Measurements from ENCODE around the gene MYO5C. TPM values are rescaled to one million over a fixed set of nuclear protein-coding genes. Genes with fewer than 3 reads are reported as not detected.

MYO5C gene
- total and polyA plus RNA-seq, 2 of the 8 experiments (the other 6 are each of a cell fraction or from before 2014, with no cell fraction given), result 8.2 to 26.7 TPM

DNA sequence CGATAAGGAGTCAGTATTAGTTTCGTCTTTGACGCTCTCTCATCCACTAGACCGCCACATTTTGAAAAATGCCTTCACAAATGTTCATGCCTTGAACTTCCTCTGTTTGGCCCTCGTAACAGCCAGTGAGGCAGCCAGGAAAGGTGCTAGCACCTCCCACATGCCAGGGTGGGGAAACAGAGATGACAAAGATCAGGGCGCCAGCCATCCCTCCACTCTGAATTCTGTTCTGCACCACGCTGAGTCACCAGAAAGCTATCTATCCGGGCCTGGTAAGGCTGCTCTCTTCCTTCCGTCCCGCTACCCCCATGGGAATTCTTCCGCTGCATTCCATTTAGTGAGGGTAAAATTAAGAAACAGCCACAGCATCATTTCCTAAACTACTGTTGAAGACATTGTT, 151.7 kb downstream of the MYO5C start:
- Histone ChIP-seq H3K27me3 (replicated peaks in 1 of 4; ENCODE audit: control insufficient read depth in 3 of 4, extremely low read depth in 1 of 4, insufficient read depth in 3 of 4, low read length in 3 of 4) (no peaks in the 10 kb centered on the region), H3K27ac (ENCODE audit: low read depth, low read length) (no peak overlapping the region), H3K79me2 (ENCODE audit: control insufficient read depth in 1 of 2, insufficient read depth in 2 of 2, low read length in 2 of 2) (no peaks in the 10 kb centered on the region), H3K23ac (ENCODE audit: insufficient read length) (no peak overlapping the region), H2BK20ac (ENCODE audit: low read length) (no peak overlapping the region), H3K23me2 (ENCODE audit: low read depth, low read length) (no peaks in the 10 kb centered on the region), H3K56ac (replicated peaks; ENCODE audit: insufficient read length, low read depth, low read length) (no peak overlapping the region), H4K8ac (ENCODE audit: extremely low read depth, insufficient read depth, low read length) (no peak overlapping the region), H3K4me2 (ENCODE audit: insufficient read depth in 1 of 2, low read depth in 2 of 2, low read length in 2 of 2) (no peak overlapping the region), H3K18ac (ENCODE audit: extremely low read depth, low read length) (no peak overlapping the region), H4K5ac (ENCODE audit: insufficient read length, low read depth, low read length) (no peak overlapping the region), H2AK5ac (ENCODE audit: low read depth, low read length) (no peak overlapping the region), H2BK5ac (ENCODE audit: low read depth, low read length) (no peak overlapping the region), H3K36me3 (ENCODE audit: control insufficient read depth in 2 of 4, insufficient read depth in 4 of 4, low read length in 3 of 4) (peaks cover 0 to 20% (median 10%) of the 10 kb centered on the region in 4 experiments; a peak in 2 of 8 replicates), H2BK120ac (replicated peaks; ENCODE audit: low read depth, low read length) (no peak overlapping the region), H3K9me3 (ENCODE audit: insufficient read depth in 2 of 2, low read depth in 1 of 2, low read length in 1 of 2) (no peaks in the 10 kb centered on the region), H2BK15ac (ENCODE audit: low read length) (no peak overlapping the region), H3K4me3 (ENCODE audit: extremely low read depth in 1 of 4, insufficient read depth in 2 of 4, low read depth in 3 of 4, low read length in 4 of 4) (no peak overlapping the region), H4K91ac (replicated peaks; ENCODE audit: insufficient read length, low read length) (no peak overlapping the region), H4K20me1 (replicated peaks in 1 of 2; ENCODE audit: control insufficient read depth in 1 of 2, insufficient read depth in 2 of 2, low read length in 2 of 2) (no peaks in the 10 kb centered on the region), H3K4me1 (replicated peaks in 1 of 4; ENCODE audit: control insufficient read depth in 3 of 4, insufficient read depth in 4 of 4, low read length in 3 of 4) (peaks cover 0 to 2% (median 0%) of the 10 kb centered on the region in 4 experiments; a peak in 3 of 7 replicates), H3K9ac (replicated peaks in 1 of 4; ENCODE audit: extremely low read depth in 1 of 4, low read depth in 3 of 4, low read length in 3 of 4) (no peak overlapping the region), H2BK12ac (ENCODE audit: low read depth, low read length) (no peak overlapping the region), H3K14ac (ENCODE audit: insufficient read length) (no peak overlapping the region), H3K4ac (replicated peaks; ENCODE audit: insufficient read length, low read depth, low read length) (no peak overlapping the region), H2AFZ (ENCODE audit: low read length) (no peak overlapping the region), H3K79me1 (ENCODE audit: low read depth, low read length) (no peaks in the 10 kb centered on the region)
- CTCF ChIA-PET (ENCODE audit: partially characterized antibody), result interaction anchor here (0.7 to 9.5 kb wide), 3 partner anchors 20 to 41 kb away, joined by 3 to 41 read pairs (median 3); no protein-coding TSS in a partner anchor
- FAIRE-seq, result no peak
- WGBS, 2 experiments (ENCODE audit: extremely low coverage in 1 of 2, insufficient coverage in 1 of 2, insufficient read length in 1 of 2, insufficient replicate concordance in 2 of 2, low coverage in 1 of 2, low lambda C conversion rate in 2 of 2, missing lambda C conversion rate in 1 of 2), result 83% methylated on average over 11 of the region's 11 CpGs; no CpG with 5 or more reads in 1 of the 2 experiments
- no peak for DNase-seq (ENCODE audit: low read depth in 1 of 2, low spot score in 2 of 2)
- no peak for TF ChIP-seq PHF8 (conservative IDR thresholded peaks at IDR 0.05; ENCODE audit: low read depth, low read length)
- no peak for TF ChIP-seq SIRT6 (IDR thresholded peaks at IDR 0.05; ENCODE audit: low read length)
- POLR2A ChIA-PET (ENCODE audit: partially characterized antibody), result interaction anchor here (0.7 kb wide), 1 partner anchor 15 kb away, joined by 3 read pairs; no protein-coding TSS in a partner anchor

MicroRNAs encoded within 50 kb of the gene (microRNA counts, 767-probe panel; counts per million panel counts)
- 879 counts per million, percentile 95 among the panel's probes with 10 or more counts for microRNA hsa-miR-1266

Small RNAs within 50 kb of the gene (microRNA-seq; reads per million reads assigned to microRNA genes)
- gene MIR1266 (ENCODE audit: borderline microRNAs expressed in 2 of 2, borderline number of aligned reads in 2 of 2, borderline replicate concordance in 1 of 2), result 2.4 to 3.4 reads per million in 2 experiments

Small RNAs within 50 kb of the gene (small RNA-seq; reads per million reads assigned to genes)
- gene MIR1266 (ENCODE audit: insufficient read depth) (31.7 reads per million, percentile 95 among the genes with 10 or more reads in this experiment), gene RF00019 (ENCODE audit: insufficient read depth) (not detected)

Other genes with a start within 250 kb of the MYO5C start
- 0.40 TPM in 1 of 2 replicates, not detected in the other for gene BCL2L10, start 183.0 kb downstream of the MYO5C start, total RNA-seq (2021; fragmentation: NEBNext Ultra II Directional; extraction: Animal tissue kit (Norgen Biotek cat#: 25700))
- 0.62 and 1.3 TPM in 2 replicates for gene BCL2L10, start 183.0 kb downstream of the MYO5C start, polyA plus RNA-seq (2011; rRNA removed)
- gene GNB5, start 104.4 kb downstream of the MYO5C start, total RNA-seq (2021; fragmentation: NEBNext Ultra II Directional; extraction: Animal tissue kit (Norgen Biotek cat#: 25700)), result 37.7 and 42.5 TPM in 2 replicates
- 21.7 and 25.2 TPM in 2 replicates for gene GNB5, start 104.4 kb downstream of the MYO5C start, polyA plus RNA-seq (2011; rRNA removed)
- gene MYO5A, start 233.1 kb upstream of the MYO5C start, total RNA-seq (2021; fragmentation: NEBNext Ultra II Directional; extraction: Animal tissue kit (Norgen Biotek cat#: 25700)), result 24.7 and 27.9 TPM in 2 replicates
- gene MYO5A, start 233.1 kb upstream of the MYO5C start, polyA plus RNA-seq (2011; rRNA removed), result 8.9 and 11.4 TPM in 2 replicates

Measured in H1 (cell line).